Epithelial cell of esophagus (primary cell): Measurements from ENCODE around the gene DSCAM.
A peak's percentile ranks its signal among the peaks of the same experiment; 100 is the strongest.

Experiments used
- DNase-seq: peaks from one replicate; pipeline ENCODE4 v3.0.0; 2010; ENCODE audit warnings: low read depth
- H3K4me3 ChIP-seq: 2 replicates; pipeline ENCODE4 v1.5.1; 2011; ENCODE audit warnings: mild to moderate bottlenecking, low read length, control low read depth
- TF ChIP-seq, protein P1 (sequence below): IDR thresholded peaks from 2 replicates; pipeline ENCODE4 v1.5.1; 2011; ENCODE audit warnings: low read depth, mild to moderate bottlenecking, low read length, control low read depth, inconsistent platforms; ENCODE audit not compliant: insufficient read depth; ENCODE audit errors: missing control alignments

DSCAM gene

DNA sequence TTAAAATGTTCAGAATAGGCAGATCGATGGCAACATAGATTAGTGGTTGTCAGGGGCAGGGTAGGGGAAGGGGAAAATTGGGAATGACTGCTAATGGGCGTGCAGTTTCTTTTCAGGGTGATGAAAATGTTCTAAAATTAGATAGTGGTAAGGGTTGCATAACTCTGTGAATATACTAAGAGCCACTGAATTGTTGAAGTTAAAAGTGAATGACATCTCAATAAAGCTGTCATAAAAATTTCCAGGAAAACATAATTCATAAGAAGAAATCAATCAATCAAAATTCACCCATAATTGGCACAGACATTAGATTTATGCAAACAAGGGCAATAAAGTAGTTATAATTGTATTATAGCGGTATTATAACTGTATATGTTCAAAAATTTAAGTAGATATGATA lies 751.5 kb downstream of the DSCAM start:
- TF ChIP-seq, protein P1, sequence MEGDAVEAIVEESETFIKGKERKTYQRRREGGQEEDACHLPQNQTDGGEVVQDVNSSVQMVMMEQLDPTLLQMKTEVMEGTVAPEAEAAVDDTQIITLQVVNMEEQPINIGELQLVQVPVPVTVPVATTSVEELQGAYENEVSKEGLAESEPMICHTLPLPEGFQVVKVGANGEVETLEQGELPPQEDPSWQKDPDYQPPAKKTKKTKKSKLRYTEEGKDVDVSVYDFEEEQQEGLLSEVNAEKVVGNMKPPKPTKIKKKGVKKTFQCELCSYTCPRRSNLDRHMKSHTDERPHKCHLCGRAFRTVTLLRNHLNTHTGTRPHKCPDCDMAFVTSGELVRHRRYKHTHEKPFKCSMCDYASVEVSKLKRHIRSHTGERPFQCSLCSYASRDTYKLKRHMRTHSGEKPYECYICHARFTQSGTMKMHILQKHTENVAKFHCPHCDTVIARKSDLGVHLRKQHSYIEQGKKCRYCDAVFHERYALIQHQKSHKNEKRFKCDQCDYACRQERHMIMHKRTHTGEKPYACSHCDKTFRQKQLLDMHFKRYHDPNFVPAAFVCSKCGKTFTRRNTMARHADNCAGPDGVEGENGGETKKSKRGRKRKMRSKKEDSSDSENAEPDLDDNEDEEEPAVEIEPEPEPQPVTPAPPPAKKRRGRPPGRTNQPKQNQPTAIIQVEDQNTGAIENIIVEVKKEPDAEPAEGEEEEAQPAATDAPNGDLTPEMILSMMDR: no peak
- no peak for DNase-seq
- H3K4me3 ChIP-seq: no peak overlapping the region

DNA sequence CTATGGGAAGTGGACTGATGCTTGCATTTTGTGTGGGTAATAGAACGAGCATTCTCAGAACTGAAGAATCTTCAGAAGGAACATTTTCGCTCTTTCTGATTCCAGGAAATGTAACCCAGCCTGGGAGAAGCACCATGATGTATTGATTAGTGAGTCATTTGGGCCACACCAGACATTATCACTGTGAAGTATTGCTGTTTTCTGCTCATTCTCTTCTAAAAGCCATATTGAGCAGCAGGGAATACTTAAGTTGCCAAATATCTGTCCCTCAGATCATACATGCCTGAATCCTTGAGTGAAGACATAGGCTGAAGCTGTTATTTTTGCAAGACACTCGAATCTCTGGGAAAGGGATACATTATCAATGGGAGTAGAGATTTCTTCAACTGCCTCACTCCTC lies 766.6 kb downstream of the DSCAM start:
- TF ChIP-seq, protein P1: no peak
- no peak overlapping the region for H3K4me3 ChIP-seq
- no peak for DNase-seq

DNA sequence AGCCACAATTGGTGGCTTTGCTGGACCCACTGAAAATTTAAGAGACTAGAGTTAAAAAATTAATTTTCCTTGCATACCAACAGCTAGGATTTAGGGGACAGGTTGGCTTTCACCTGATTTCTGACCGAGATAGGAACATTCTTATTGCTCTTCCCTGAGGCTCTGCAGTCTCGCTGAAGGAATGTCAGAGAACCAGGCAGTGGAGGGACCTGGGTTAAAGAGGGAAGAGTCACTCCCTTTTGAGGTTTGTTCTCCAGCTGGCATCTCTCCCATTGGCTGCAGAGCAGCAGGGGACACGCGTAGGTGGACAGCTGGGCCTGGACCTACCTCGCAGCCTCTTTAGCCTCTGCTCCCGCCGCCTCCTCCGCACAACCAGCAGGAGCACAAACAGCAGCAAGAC lies 772.2 kb downstream of the DSCAM start:
- DNase-seq: no peak
- TF ChIP-seq, protein P1: no peak
- no peak overlapping the region for H3K4me3 ChIP-seq

DNA sequence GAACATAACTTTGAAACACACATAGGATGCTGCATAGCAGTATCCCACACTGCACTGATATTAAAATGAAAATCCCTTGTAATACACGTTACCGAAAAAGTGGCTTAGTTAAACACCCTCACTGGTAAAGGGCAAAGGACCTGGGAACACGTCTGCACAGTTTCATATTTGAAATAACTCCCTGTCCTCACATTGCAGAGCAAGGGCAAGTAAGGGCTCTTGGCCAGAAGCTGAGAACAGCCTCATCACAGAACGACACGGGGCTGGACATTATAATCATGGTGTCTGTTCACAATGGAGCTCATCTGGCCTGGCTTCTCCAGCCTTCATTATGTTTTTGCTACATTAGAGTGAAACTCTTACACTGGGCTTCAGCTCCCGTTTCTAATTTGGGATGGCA lies 772.8 kb downstream of the DSCAM start:
- TF ChIP-seq, protein P1: no peak
- DNase-seq: no peak
- H3K4me3 ChIP-seq: no peak overlapping the region

DNA sequence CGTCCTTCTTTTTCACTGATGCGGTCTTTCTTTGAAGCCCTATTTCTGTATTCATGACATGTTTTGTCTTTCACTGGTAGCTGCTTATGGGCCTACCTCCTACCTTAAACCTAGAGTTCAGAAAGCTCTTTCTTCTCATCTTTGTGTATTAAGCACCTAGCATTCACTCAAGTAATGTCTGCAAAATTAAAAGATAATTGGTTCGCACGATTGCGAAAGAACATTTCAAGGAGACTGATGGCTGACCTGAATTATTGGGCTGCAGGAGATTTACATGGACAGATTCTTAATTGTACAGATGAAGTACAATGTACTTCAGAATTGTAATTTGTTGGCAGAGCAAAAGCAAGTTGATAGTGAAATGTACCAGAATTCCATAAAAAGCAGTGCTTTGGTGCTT lies 773.3 kb downstream of the DSCAM start:
- H3K4me3 ChIP-seq: no peak overlapping the region
- TF ChIP-seq, protein P1: no peak
- no peak for DNase-seq

DNA sequence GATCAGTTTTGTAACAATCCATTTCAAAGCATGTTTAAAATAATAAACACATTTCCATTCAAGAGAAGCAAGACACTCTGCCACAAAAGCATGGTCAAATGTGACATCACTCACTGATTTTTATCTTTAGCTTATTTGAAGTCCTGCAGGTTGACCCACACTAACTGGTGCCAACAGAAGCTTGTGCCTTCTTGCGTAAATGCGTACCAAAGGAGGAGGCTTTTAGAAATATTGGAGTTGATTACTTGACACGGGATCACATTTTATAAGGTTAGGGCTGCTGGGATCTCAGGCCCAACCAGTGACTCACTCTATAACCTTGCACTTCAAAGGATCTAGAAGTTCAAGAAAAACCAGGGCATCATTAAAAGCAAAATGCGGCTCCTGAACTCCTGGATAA lies 776.1 kb downstream of the DSCAM start:
- H3K4me3 ChIP-seq: no peak overlapping the region
- TF ChIP-seq, protein P1: no peak
- DNase-seq: peak; percentile 14

DNA sequence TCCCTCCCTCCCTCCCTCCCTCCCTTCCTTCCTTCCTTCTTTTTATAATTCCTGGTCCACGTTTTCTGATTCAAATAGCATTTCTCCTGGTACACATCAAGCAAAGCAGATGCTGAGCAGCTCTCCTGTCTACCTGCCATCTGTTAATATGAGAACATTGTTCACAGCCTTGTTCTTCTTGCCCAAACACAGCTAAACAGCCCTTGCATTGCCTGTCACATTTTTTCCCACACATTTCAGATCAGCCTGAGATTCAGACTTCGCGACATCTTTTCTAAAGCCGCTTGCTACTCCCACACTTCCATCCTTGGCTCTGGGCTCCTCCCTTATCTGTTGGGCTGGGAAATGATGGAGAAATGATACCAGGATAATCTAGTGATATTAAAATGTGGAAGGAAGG lies 779.2 kb downstream of the DSCAM start:
- no peak overlapping the region for H3K4me3 ChIP-seq
- DNase-seq: no peak
- TF ChIP-seq, protein P1: no peak
